IPS-18c (cell line): ENCODE data around the gene PAGE3.

ENCODE experiments used
- H3K4me3 ChIP-seq: 2 replicates; pipeline ENCODE4 v1.7.0; 2013; ENCODE audit warnings: low read depth, mild to moderate bottlenecking, low read length, moderate library complexity; ENCODE audit not compliant: insufficient read depth
- H3K9me3 ChIP-seq: one replicate; pipeline ENCODE4 v1.6.1; 2013; ENCODE audit warnings: mild to moderate bottlenecking, low read length, moderate library complexity; ENCODE audit not compliant: control insufficient read depth, insufficient read depth

PAGE3 gene, protein sequence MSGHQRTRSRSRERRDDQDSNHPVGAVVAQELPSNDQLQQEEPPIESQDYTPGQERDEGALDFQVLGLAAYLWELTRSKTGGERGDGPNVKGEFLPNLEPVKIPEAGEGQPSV

DNA sequence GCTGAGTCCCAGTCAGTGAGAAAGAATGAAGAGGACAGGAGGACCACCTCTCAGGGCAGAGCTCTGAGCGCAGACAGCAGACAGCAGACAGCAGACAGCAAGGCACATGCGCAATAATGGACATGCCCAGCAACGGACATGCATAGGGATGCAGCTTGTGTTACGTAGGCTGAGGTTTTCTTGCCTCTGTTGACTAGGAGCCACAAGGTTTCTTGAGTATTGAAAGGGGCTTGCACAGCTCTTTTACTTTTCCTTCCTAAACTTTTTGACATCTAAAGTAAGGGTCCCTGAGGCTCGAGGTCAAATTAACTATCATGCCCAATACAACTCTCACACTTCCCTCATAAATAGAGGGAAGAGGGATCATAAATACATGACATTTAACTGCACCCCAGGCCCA, at the start of gene PAGE3:
Gene PAGE3, minus strand, starts transcription at position 101 of the 400 bp plus-strand sequence. CDS start 1,013 bp downstream, outside the sequence.
- peaks cover 16% of the 10 kb centered on the region for H3K9me3 ChIP-seq
- H3K4me3 ChIP-seq: no peak within 1 kb of the TSS

DNA sequence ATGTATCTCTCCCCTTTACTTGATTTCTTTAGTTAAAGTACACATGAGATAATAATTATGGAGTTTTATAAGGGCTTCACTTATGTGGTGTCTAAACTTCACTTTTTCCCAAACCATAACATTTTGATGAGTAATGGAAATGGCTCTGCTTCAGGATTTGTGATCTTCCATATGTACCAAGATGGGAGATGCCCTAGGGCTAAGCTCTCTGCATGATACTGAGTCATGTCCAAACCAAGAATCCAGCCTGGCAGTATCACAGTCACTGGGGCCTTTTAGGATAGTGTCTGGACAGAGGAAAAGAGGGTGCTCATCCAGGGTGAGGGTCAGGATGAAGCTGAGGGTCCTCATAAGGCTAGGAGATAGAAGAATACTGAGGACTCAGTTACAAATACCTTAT, 47.9 kb upstream of the PAGE3 start:
- Histone ChIP-seq H3K9me3 (peaks cover 2% of the 10 kb centered on the region), H3K4me3 (no peak overlapping the region)

DNA sequence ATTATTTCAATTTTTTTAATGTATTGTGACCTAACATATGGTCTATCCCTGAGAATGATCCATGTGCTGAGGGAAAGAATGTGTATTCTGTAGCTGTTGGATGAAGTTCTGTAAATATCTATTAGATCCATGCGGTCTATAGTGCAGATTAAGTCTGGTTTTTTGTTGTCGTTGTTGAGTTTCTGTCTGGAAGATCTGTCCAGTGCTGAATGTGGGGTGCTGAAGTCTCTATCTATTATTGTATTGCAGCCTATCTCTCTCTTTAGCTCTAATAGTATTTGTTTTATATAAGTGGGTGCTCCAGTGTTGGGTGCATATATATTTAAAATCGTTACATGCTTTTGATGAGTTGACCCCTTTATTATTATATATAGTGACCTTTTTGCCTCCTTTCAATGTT, 26.2 kb upstream of the PAGE3 start:
- Histone ChIP-seq H3K4me3 (no peak overlapping the region), H3K9me3 (peaks cover 8% of the 10 kb centered on the region)

DNA sequence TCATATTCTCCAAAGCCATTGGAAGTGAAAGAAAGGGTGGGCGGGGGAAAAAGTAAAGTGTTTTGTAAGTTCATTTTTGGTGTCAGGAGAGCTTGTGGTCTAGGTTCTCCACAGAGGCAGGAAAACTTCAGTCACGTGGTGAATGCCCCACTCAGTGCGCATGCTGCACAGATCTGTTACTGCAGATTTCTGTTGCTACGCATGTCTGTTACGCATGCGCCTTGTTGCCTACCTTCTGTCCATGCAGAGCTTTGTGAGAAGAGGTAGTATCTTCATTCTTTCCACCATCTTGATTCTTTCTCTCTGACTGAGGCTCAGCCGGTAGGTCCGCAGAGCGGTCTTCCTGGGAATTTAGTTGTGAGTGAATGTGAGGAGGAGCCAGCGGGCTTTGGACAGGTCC, 15.1 kb upstream of the PAGE3 start:
- Histone ChIP-seq H3K9me3 (peaks cover 5% of the 10 kb centered on the region), H3K4me3 (no peak overlapping the region)

DNA sequence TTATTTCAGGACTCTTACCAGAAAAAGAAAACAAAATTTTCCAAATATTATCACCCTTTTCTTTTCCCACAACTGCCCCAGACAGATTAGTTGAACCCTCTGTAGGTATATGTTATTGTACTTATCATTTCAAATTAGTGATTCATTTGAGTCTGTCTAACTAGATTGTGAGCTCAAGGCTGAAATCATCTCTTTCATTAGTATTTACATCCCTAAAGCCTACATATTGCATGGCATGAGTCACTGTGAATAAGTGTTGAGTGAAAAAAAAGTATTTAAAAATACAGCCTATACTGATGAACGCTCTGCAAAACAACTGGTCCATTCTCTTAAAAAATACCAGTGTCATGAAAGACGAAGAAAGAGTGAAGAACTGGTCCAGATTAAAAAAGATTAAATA, 3.9 kb downstream of the PAGE3 start:
- H3K4me3 ChIP-seq: no peak overlapping the region
- H3K9me3 ChIP-seq: peaks cover 4% of the 10 kb centered on the region

DNA sequence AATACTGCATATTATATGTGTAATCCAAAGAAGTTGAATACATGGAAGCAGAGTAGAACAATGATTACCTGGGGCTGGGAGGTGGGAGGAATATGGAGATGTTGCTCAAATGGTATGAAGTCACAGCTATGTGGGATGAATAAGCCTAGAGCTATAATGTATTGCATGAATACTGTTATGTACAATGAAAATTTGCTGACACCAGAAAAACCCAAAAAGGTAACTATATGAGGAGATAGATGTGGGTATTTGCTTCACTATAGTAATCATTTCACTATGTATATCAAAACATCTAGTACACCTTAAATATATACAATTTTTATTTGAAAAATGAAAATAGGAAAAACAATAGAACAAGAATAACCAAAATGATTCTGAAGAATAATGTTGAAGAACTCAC, 11.2 kb downstream of the PAGE3 start:
- no peak overlapping the region for H3K4me3 ChIP-seq
- H3K9me3 ChIP-seq: peaks cover 2% of the 10 kb centered on the region

DNA sequence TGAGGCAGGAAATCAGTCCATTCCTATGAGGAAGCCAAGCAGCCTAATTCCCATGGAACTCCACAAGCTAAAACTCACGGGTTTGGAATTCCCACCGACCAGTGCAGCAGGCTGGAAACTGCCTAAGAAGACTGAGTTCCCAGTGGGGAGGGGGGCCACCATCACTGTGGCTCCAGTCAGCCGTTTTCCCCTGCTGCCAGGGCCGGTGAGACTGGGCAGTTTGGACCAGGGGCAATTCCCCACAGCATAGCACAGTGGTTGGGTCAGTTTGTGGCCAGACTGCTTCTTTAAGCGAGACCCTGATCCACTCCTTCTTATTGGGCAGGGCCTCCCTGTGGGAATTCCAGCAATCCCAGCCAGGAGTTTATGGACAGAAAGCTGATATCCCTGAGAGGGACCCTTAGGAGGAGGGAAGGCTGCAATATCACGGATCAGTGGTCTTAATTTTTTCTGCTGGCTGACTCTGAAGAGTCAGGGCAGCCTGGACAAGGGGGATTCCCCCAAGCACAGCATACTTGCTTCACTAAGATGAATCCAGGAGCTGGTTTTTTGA, 23.9 kb downstream of the PAGE3 start:
- Histone ChIP-seq H3K4me3 (no peak overlapping the region), H3K9me3 (peaks cover 9% of the 10 kb centered on the region)

DNA sequence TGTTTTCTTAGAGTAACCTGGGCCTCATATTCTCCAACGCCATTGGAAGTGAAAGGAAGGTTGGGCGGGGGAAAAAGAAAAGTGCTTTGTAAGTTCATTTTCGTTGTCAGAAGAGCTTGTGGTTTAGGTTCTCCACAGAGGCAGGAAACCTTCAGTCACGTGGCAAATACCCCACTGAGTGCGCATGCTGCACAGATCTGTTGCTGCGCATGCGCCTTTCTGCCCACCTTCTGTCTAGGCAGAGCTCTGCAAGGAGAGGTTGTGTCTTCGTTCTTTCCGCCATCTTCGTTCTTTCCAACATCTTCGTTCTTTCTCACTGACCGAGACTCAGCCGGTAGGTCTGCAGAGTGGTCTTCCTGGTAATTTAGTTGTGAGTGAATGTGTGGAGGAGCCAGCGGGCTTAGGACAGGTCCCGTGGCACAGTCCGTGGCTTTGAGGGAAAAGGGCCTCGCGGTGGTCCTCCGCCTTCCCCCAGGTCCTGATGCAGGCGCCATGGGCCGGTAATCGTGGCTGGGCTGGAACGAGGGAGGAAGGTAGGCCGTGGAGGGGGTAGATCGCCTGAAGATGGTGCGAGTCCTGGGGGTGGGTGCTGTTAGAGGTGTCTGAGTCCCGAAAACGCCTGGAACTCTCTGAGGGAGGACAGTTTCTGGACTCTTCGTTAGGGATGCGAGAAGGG, 44.5 kb downstream of the PAGE3 start, which contains the start of gene PAGE5:
Gene PAGE5, plus strand, starts transcription at position 228 of the 676 bp plus-strand sequence. CDS start 1,037 bp downstream, outside the sequence.
- Histone ChIP-seq H3K9me3 (peaks cover 5% of the 10 kb centered on the region), H3K4me3 (no peak within 1 kb of the TSS)

DNA sequence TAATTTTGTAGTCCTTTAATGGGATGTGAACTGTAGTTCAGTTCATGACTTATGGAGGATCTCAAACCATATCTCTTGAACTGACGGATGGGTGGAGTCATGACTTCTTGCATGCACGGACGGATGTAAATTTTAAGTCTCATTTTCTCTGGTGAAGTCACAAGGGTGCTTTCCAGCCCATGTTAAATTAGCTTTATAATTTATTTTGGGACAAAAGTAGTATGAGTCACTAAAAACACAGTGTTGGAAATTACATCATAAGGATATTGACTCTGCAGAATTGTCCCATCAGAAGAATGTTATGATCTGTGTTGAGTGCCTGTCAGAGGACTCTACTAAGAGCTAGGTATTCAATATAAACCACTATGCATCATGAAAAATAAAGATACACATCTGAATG, 51.3 kb downstream of the PAGE3 start:
- peaks cover 9% of the 10 kb centered on the region for H3K9me3 ChIP-seq

DNA sequence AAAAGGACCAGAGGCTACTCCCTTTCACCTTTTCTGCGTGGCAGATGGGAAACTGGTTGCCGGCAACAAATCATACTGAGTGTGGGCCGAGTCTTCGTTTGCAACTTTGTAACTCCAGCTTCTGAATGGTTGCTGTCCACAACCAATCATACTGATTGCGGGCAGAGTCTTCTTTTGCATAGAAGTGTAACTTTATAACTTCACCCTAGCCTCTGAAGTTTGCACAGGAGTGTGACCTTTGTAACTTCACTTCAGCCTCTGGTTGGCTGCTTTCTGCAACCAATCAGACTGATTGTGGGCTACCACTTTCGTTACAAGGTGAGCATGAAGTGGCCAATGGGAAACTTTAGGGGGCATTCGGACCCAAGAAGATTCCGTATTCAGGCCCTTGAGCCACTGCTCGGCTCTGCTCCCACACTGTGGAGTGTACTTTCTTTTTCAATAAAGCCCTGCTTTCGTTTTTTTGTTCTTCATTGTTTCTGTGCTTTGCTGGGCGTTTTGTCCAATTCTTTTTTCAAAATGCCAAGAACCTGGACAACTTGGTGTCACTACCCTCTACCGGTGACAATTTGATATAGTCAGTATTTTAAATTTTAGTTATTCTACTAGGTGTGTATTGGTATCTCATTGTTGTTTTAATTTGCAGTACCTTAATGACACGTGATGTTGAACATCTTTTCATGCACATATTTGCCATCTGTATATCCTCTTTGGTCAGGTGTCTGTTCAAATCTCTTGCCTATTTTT, 53.6 kb downstream of the PAGE3 start:
- Histone ChIP-seq H3K9me3 (peaks cover 9% of the 10 kb centered on the region), H3K4me3 (no peak overlapping the region)

More for the DNA sequence above, 51.3 kb downstream of the PAGE3 start:
- H3K4me3 ChIP-seq: no peak overlapping the region
